ENCODE results near the gene PDGFD.

Gene PDGFD

DNA sequence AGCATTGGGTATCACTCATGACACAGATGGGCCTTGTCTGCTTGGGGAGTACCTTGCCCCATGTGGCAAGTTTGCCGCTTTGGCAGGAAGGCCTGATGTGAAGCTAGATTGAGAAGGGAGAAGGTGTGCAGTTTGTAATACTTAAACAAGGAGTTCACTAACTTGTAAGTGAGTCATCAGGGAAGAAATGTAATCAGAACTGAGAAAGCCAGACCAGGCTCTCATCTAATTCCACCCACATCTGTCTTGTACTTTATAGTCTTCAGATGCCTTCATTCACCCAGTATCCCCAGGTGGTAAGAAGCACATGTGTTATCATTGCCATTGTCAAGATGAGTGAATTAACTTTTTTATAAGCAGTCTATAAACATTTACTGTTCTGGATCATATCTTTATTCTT is 243.5 kb downstream of the PDGFD start:
- DNase-seq (ENCODE audit: low read depth) = no peak

DNA sequence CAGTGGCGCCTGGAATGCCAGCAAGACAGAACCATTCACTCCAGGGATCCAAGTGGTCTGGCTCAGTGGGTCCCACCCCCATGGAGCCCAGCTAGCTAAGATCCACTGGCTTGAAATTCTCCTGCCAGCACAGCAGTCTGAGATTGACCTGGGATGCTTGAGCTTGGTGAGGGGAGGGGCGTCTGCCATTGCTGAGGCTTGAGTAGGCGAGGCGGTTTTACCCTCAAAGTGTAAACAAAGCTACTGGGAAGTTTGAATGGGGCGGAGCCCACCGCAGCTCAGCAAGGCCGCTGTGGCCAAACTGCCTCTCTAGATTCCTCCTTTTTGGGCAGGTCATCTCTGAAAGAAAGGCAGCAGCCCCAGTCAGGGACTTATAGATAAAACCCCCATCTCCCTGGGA is 253.2 kb downstream of the PDGFD start:
- no peak for DNase-seq (ENCODE audit: low read depth)

DNA sequence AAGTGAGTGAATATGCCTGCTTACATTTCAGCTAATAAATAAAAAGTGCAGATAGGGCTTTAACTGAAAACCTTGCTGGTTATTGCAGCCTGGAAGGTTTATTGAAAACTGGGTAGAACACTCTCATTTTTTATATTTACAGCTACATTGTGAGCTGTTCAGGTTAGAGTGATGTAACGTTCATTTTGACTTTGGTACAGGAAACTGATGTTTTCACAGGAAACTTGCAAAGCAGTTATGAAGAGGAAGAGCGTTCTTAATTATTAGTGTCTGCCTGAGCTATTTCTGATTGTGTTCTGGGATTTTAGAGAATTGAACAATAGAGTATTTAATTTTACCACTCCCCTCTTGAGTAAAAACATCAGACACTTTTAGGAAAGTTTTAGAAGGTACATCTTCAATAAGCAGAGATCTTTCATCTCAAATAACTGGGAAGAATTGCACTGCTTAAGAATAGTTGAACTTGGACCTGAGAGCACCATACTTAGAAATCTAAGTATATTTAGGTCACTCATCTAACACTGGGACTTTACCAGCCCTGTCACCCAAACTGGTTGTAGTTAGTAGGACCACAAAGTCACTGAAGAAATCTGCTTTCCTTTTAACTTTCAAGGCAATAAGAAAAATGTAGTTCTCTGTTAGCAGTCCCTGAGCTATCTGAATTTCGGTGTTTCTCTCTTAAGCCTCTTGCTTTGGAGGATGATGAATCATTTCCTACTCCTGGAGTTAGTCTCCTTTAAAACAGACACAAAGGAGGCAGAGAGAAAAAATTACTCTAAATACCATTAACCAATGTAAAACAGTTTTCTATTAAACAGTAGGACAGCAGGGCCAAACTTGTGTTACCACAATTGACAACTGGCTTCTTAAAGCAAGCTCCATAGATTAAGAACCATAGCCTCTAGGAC is 256.1 kb downstream of the PDGFD start:
- DNase-seq (ENCODE audit: low read depth) = no peak

DNA sequence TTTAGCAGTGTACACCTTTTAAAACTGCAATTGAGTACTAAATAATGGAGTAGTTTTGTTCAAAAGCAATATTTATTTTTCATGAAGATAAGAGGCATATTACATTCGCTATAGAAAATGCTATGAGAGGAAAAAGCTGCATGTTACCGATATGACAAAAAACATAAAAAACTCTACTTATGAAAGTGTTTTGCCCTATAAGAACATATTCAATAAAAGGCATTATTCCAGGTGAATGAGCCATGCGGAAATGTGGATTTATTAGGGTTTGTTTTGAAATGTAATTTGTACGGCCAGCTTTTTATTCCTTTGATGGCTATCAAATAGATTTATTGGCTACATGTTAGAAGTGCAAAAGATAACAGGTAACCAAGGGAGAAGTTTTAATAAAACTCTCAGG is 256.8 kb downstream of the PDGFD start:
- no peak for DNase-seq (ENCODE audit: low read depth)

DNA sequence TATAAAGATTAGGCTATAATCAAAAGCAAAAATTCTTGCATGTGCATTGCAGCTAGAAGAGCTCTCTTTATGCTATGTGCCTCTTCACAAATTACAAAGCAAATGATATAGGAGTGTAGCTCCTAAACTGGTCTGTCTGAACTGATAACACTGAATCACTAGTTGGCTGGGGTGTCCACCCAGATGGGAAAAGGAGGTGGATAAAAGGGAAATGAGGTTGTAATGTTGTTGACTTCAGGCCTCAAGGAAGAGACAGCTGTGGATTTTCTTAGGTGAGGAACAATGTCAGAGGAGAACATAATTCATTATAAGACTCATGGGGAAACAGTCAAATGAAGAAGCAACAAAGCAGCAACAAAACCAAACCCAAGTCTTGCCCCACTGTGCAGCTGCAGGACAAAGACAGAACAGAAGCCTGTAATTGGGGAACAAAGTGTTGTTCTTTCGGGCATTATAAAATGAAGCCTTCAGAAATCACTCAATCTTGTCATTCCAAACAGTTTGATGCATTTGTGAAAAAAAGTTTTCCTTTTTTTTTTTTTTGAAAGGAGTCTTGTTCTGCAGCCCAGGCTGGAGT is 257.6 kb downstream of the PDGFD start:
- DNase-seq (ENCODE audit: low read depth) = no peak

DNA sequence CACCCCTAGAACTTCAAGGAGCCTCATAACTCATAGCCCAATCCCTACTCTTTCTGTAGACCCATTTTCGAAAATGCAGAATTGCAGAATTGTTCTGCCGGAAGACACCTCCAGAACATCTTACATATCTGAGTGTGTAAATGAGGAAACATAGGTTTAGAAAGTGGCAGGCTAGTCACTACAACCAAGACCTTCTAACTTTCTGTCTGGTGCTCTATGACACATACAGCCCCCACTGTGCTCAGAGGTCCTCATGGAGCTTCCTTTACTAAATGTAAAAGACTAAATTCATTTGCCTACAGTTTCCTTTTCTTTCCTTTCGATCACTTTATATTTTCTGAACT is 259.7 kb downstream of the PDGFD start:
- DNase-seq (ENCODE audit: low read depth) = no peak

DNA sequence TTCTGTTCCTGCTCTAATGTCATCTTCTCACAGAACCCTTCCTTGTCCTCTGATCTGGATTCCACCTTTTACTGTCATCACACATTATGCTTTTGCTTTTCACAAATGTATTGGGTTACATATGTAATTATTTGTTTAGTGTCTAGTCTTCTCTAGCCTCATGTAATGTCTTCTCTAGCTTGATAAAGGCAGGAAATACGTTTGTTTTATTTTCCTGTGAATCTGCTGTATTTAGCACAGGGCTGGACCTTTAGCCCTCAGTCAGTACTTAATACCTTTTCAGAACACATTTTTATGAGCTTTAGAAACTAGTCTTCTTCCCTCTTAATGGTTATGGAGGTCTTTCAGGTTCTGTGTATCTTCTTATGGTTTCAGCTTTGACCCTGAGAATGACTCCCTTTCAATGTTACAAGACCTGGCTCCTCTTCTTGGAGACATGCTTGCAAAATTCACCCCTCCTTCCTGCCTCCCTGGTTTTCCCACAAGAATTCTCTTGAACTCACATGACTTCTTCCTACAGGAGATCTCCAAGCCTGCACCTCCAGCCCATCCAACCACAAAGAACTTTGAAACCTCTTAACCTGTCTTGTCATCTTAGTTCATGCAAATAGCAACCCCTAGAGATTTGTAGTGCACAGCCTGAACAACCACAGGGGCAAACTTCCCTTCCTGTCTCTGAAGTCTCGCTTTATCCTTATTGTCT is 260.2 kb downstream of the PDGFD start:
- DNase-seq (ENCODE audit: low read depth) = no peak

DNA sequence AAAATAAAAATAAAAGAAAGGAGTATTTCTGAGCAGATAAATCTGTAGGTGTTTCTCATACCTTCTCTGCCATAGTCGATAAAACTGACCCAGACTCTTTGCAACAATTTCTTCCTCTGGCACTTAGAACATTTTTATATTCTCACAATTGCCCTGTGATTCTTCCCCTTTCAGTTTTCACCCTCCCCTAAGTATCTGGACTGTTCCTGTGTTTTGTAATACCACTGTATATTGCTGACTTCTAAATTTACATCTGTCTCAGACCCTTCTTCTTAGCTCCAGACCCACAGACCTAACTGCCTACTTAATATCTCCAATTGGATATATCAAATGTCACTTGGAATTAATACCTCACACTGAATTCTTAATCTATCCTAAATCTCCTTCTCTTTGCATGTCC is 261.0 kb downstream of the PDGFD start:
- DNase-seq (ENCODE audit: low read depth) = no peak

DNA sequence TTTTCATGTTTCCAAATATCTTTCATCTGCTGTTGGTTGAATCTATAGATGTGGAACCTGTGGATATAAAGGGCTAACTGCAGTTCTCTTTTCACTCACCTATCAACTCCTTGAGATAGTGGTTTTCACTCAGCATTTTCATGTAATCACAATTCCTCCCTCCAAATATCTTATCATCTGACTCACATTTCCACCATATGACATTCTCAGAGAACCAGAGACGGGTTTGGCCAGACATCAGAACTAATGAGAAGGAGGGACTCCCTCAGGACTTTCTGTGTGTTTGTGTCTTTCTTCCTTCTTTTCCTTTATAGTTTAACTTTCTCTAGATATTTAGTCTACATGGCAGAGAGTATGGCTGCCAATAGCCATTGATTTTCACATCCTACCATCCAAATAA is 262.3 kb downstream of the PDGFD start:
- no peak for DNase-seq (ENCODE audit: low read depth)

DNA sequence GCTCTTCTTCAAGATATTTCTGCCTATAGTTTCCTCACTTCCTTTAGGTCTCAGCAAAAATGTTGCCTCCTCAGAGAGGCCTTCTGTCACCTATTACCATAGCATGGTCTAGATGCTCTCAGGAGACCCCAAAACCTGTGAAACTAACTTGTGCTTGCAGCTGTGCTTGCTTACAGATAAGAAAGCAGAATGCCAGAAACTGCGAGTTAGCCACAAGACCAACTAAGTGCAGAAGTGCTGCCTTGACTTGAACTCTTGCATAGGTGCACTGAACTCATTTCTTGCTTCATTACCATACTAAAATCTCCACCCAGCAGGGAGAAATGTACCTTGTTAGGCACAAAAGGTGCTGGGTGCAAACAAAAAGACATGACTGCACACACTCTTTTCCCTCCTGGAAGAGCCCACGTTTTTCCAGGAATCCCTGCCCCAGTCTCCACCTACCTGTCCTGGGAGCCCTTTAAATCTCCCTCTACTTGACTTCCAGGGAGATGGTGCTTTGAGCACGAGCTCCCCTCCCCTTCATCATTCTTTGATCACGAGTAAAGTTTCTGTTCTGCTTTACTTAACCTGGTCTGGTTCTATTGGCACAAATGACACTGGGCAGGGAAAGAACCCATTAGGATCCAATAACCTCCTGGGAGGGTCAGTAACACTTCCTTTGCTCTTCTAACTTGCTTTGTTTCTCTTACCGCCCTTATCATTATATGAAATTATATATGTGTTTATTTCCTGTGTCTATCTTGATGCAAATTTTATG is 265.2 kb downstream of the PDGFD start:
- DNase-seq (ENCODE audit: low read depth) = no peak

DNA sequence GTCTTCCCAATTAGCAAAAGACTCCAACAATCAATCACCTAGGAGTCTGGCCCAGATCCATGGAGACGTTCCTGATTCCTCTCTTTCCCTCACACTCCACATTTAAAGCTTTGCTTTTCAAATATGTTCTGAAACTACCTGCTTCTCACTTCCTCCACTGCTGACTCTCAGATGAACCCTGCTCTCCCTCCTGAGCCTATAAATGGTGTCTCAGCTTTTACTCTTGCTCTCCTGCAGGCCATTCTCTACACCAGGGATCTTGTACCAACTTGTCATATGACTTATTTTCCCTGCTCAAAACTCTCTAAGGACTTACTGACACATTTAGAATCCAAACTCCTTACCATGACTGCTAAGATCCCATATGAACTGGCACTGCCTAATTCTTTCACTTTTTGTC is 265.9 kb downstream of the PDGFD start:
- no peak for DNase-seq (ENCODE audit: low read depth)

DNA sequence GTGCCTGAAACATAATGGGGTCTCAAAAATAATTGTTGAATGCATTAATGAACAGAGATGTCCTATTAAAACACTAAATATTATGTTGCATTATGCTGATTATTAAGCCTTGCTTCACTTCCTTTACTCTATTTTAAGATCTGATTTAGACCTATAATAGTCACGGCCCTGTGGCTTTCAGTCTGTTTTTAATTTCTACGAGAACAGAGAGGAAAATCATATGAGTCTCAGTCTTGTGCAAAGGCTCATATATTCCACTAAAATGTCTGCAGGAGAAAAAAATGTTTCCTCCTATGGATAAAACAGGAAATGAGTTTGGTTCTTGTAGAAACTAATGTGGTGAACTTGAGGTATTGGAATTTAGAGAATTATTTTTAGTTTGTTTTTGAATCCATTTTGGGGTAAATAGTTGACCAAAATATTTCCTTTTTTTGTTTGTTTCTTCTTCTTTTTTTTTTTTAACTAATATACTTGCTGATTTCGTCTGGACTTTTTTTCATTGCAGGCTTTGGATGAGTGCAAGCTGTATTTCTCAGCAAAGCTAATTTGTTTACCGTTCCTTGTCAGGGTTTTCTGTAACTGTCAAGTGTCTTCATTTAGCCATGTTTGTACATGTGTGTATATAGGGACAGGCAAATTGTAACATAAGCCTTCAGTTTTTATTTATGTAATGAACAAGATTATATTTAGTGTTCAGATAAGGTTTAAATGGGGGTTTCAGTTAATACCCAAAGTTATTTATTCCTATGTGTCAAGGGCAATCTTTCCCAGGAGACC is 266.6 kb downstream of the PDGFD start:
- peak; percentile 56 for DNase-seq (ENCODE audit: low read depth)

DNA sequence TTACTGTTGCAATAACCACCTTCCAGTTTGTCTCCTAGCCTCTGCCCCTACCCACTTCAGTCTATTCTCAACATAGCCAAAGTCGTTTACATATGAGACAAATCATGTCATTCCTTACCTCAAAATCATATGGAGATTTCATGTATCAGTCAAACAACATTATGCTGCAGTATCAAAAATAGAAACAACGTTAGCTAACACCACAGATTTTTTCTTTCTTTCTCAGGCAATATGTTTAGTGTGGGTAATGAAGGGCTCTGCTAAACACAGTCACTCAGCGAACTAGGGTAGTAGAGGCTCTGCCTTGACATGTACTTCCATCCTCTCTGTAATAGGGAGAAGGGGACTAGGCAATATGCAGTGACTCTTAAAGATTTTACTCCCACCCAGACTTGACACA is 268.8 kb downstream of the PDGFD start:
- no peak for DNase-seq (ENCODE audit: low read depth)

DNA sequence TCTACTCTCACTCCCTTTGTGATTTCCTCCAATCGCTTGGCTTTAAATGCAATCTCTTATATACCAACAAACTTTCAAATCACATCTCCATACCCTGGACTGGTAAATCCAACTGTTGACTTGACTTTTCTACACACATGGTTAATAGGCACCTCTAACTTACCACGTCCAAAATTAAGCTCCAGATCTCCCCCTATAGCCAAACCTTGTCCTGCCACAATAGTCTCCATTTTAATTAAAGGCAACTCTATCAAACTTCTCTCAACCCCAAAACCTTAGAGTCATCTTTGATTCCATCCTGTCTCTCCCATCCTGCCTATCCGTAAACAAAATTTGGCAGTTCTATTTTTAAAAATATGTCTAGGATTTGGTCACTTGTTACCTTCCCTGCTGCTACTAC is 269.3 kb downstream of the PDGFD start:
- no peak for DNase-seq (ENCODE audit: low read depth)

DNA sequence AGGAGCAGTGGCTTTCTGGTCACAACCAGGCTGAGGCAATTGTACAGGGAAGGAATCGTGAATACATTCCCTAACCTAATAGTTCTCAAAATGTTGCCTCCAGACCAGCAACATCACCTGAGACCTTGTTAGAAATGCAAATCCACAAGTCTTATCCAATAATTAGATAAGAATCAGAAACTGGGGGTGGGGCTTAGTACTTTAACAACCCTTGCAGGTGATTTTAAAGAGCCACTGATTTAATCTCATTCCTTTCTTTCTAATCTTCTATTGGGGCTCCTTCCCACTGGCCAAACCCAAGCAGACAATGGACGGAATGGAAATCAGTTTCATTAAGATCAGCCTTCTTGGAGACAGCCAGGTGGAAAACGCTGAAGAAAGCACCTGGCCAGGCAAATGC is 269.9 kb downstream of the PDGFD start:
- no peak for DNase-seq (ENCODE audit: low read depth)

DNA sequence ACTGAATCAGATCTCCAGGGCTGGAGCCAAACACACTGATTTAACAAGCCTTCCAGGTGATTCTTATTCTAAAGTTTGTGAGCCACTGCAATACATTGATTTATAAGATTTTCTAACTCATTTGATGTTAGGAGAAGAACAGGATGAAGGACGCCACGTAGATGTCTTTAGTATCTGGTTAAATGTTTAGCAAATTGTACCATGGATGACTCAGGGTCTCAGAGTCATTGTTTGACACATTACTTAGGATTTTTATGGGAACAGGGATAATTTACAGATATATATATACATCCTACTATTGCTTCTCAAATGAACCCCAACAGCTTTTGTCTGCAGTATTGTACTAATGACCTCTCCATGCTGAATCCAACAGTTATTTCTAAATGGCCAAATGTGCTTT is 270.6 kb downstream of the PDGFD start:
- DNase-seq (ENCODE audit: low read depth) = no peak

DNA sequence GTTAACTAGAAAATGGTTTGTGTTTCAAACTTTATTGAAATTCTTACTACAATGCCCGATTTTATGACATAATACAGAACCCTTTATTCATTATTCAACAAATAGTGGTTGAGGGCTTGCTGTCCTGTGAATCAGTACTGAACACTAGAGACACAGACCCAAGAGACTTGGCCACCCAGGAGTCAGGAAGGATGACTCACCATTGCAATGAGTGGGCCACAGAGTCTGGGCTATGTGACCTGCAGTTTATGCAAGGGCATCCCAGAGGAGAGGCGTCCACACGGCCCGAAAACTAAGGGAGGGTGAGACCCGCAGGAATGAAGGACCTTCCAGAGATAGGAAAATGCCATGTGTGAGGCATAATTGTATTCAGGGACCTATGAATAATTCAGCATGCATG is 271.3 kb downstream of the PDGFD start:
- DNase-seq (ENCODE audit: low read depth) = no peak

DNA sequence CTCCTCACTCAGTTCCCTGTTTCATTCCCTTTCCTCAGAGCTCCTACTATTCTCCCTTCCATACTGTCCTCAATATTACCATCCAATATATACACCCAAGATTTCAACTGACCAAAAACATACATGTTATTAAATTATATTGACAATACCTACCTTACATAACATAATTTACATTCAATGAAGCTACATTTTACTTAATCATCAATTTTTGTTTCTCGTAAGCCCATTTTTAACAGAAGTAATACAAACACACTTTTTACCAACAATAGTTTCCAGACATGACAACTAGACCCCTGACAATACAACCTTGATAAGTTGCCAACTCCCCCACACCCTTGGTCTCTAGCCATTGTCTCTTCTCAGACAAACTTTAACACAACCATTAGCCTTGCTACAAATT is 273.3 kb downstream of the PDGFD start:
- DNase-seq (ENCODE audit: low read depth) = no peak

DNA sequence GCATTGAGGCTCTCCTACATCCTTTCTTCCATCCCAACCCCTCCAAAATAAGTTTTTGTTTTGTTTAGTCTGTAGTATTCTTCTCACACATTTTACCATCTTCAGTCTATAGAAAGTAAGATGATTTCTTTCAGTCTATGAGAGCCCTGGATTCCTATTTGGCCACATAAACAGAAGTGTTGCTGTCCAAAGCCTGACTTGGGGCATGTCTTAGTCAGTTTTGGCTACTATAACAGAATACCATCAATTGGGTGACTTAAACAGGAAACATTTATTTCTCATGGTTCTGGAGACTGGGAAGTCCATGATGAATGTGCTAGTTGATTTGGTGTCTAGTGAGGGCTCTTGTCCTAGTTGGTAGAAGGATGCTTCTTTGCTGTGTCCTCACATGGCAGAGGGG is 274.3 kb downstream of the PDGFD start:
- no peak for DNase-seq (ENCODE audit: low read depth)

DNA sequence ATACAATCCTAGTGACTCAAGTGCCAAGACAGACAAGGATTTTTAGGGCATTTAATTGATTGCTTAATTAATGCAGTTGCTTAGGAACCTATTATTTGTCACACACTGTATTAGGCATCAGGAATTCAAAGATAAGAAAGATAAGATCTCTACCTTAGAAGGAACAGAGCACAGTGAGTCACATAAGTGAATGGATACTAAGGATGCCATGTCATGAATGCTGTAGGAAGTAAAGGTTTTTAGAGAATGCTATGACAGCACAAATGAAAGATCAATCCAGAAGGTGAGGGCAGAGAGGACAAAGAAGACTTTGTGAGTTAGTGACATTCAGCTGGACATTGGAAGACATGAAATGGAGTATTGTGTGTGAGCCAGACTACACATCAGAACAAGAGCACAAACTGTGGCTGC is 275.4 kb downstream of the PDGFD start:
- DNase-seq (ENCODE audit: low read depth) = no peak

DNA sequence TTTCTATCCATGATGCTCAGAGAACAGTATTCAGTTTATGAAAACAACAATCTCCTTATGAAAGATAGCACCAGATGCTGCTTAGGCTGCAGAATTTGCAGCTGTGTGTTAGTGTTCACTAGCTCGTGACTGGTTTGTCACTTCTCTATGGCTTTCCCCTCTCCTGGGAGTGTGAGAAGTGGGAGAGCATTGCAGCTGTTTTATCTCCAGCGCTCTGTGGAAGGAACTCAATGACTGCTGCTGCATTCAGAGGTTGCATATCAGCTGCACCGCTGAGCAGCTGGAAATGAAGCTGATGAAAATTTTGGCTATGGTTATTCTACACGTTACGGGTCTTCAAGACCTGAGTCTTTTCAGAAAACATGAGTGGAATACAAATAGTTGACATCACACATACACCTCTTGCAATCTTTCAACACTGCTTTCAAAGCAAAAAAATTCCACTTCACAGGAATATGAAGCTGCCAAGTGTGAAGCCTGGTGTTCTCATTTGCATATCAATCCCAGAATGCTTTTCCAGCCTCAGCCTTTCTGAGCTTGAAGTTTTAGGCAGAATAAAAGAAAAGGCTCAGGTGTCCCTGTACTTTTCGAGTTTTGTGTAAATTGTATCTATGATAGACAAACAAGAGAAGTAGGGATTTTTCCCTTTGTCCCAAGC is 276.8 kb downstream of the PDGFD start:
- no peak for DNase-seq (ENCODE audit: low read depth)
